ENCODE data around the gene CD177.
"Not testable (repeated sequence)": the region's sequence is repeated elsewhere in the genome, so short reads cannot be mapped to it uniquely, and the experiment has no call there.

CD177 gene

DNA sequence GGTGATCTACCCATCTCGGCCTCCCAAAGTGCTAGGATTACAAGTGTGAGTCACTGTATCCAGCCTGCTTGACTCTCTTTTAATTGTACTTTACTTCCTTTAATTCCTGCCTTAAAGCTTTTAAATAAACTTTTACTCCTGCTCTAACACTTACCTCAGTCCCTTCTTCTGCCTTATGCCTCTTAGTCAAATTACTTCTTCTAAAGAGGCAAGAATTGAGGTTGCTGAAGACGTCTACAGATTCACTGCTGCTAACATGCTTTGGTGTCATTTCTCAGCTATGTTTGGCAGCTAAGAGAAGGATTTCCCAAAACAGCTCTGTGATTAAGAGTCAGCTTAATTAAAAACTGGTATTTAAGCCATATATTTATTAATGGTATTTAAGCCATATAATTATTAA, 32.9 kb upstream of the CD177 start:
- H3K27ac ChIP-seq = no peak overlapping the region
- TF ChIP-seq ZFX (IDR thresholded peaks at IDR 0.05; ENCODE audit: borderline replicate concordance) = no peak

DNA sequence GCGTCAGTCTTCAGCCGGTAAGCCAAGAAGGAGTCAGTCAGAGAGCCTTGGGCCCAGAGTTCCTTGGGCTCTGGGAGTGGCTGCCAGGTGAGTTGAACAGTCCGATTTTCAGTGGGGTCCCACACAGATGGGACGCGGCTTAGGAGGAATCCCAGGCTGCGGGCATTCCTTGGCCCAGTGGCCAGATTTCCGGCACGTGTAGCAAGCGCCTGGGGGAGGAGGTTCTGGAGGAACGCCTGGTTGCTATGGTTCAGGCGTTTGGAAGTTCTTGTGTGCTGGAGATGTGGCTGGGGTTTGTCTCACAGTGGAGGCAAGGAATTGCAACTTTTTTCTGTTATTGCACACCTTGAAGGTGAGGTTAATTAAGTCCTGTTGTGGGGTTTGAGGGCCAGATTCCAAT, 26.7 kb upstream of the CD177 start:
- not testable (repeated sequence) for H3K27ac ChIP-seq

DNA sequence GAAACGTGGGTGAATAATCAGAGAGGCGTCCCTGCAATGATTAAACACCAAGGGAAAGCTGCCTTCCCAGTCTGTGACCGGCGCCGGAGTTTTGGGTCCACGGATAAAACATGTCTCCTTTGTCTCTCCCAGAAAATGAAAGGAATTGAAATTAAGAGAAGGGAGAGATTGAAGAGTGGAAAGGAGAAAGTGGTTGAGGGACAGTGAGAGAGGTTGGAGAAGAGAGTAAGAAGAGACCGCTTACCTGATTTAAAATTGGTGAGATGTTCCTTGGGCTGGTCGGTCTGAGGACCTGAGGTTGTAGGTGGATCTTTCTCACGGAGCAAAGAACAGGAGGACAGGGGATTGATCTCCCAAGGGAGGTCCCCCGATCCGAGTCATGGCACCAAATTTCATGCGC, 24.9 kb upstream of the CD177 start:
- not testable (repeated sequence) for H3K27ac ChIP-seq

DNA sequence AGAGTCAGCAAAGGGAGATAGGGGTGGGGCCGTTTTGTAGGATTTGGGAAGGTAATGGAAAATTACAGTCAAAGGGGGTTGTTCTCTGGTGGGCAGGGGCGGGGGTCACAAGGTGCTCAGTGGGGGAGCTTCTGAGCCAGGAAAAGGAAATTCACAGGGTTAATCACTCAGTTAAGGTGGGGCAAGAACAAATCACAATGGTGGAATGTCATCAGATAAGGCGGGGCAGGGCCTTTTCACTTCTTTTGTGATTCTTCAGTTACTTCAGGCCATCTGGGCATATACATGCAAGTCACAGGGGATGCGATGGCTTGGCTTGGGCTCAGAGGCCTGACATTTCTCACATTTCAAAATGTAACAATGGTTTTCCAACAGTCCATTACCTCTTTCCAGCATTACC, 24.4 kb upstream of the CD177 start:
- not testable (repeated sequence) for H3K27ac ChIP-seq

DNA sequence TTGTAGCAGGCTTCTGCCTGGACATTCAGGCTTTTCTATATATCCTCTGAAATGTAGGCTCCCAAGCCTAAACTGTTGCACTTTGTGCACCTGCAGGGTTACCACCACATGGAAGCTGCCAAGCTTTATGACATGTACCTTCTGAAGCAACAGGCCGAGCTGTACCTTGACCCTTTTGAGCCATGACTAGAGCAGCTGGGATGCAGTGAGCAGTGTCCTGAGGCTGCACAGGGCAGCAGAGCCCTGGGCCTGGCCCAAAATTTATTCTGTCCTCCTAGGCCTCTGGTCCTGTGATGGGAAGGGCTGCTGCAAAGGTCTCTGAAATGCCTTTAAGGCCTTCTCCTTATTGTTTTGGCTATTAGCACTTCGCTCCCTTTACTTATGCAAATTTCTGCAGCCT, 23.5 kb upstream of the CD177 start:
- TF ChIP-seq ZFX (IDR thresholded peaks at IDR 0.05; ENCODE audit: borderline replicate concordance) = no peak
- TF ChIP-seq, protein P1, sequence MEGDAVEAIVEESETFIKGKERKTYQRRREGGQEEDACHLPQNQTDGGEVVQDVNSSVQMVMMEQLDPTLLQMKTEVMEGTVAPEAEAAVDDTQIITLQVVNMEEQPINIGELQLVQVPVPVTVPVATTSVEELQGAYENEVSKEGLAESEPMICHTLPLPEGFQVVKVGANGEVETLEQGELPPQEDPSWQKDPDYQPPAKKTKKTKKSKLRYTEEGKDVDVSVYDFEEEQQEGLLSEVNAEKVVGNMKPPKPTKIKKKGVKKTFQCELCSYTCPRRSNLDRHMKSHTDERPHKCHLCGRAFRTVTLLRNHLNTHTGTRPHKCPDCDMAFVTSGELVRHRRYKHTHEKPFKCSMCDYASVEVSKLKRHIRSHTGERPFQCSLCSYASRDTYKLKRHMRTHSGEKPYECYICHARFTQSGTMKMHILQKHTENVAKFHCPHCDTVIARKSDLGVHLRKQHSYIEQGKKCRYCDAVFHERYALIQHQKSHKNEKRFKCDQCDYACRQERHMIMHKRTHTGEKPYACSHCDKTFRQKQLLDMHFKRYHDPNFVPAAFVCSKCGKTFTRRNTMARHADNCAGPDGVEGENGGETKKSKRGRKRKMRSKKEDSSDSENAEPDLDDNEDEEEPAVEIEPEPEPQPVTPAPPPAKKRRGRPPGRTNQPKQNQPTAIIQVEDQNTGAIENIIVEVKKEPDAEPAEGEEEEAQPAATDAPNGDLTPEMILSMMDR (IDR thresholded peaks at IDR 0.05) = no peak
- no peak overlapping the region for H3K27ac ChIP-seq

DNA sequence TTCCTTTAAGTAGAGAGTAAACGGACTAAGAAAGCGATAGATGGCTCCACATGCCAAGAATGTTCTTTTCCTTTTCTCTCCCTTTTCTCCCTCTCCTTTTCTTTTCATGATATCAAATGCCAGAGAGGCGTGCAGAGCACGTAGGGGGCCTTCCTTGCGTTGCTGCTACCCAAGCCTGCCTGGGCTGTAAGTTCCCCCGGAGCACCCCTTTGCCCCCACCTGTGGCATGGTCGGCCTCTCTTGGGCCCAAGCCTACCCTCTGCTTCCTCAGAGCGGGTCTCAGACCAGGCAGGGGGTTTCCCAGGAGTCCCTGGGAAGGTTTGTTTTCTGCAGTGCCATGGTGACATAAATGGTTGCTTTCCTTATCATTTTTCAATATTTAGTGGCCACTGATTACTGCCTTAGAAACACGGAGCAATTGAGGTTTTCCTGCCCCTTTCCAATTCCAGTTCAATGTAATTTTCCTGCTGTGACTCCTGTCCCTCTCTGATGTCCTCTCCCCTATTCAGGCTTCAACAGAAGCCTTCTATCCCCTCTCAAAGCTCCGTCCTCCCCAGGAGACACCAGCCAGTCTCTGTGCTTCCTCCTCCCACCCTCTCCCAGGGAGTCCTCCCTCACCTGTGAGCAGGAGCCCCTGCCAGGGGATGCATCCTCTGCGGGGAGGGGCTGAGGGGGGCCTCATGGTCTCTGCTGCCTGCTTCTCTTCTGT, 22.6 kb upstream of the CD177 start:
- no peak overlapping the region for H3K27ac ChIP-seq
- TF ChIP-seq, protein P1 (IDR thresholded peaks at IDR 0.05) = no peak
- TF ChIP-seq ZFX (IDR thresholded peaks at IDR 0.05; ENCODE audit: borderline replicate concordance) = no peak

DNA sequence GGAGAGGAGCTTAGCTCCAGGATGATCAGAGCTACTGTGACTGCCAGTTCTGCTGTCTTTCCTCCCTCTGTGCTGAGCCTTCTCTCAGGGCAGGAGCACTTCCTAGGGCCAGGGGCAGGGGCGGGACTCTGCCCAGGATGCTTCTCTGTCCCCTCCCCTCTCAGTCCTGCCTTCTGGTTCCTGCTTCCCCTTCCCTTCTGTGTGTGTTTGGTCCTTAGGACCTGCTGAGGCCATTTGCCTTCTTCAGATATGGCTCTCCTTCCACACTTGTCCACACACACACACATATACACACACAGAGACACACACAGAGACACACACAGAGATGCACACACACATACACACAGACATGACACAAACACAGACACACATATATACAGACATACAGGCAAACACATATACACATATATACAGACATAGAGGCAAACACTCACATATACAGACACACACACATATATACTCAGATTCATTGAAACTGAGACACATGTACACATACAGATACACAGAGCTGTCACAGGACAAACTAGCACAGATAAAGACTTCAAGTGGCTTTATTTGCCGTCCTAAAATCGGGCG, 22.0 kb upstream of the CD177 start:
- H3K27ac ChIP-seq = no peak overlapping the region
- TF ChIP-seq, protein P1 (IDR thresholded peaks at IDR 0.05) = no peak
- no peak for TF ChIP-seq ZFX (IDR thresholded peaks at IDR 0.05; ENCODE audit: borderline replicate concordance)

DNA sequence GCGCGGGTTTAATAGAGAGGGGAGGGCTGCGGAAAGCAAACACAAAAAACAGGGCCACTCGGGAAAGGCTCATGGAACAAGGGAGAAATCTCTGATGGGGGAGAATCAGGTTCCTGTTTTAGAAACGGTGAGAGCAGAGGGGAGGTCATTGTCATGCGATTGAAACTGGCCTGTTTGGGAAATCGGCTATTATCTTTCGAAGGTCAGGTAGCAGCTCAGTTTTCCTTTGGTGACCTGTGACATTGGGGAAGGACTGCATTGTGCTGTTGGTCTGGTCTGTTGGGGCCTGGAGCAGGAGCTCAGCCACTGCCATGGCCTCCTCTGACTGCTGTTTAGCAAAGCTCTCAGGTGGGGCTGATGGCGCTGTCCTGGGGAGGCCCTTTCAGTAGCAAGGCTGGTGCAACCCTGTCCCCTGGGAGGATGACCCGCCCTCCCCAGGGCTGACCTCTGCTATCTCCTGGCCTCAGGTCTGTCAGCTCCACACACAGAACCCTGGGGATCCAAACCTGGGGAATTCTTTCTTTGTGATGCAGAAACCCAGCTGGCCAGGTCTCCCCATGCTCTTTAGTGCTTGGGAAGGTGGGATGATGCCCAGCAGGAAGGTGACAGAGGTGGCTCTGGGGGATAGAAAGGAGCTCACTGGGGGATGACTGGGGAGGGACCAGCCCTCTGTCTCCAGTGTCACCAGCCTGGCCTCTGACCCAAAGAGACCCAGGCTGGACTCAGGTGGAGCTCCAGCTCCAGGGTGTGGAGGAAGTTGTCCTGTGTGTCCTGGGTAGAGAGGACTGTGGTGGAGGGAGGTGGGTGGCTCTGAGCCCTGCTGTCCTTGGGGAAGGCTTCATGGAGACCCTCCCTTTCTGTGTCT, 21.2 kb upstream of the CD177 start:
- TF ChIP-seq, protein P1 (IDR thresholded peaks at IDR 0.05) = no peak
- no peak for TF ChIP-seq ZFX (IDR thresholded peaks at IDR 0.05; ENCODE audit: borderline replicate concordance)
- no peak overlapping the region for H3K27ac ChIP-seq

DNA sequence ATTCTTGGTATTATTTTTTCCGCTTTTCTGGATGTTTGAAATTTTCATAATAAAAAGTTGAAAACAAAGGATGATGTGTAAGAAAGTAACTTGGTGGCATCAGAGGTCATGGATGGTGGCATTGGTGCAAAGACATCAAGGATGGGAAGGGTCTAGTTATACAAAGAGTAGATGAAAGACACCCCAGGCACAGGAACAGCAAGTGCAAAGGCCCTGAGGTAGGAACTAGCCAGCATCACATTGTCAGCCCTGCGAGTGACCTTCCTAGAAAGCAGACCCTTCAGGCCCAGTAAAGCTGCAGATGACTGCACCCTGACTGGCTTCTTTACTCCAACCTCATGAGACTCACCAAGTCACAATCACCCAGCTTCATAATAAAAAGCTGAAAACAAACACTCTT, 17.0 kb upstream of the CD177 start:
- not testable (repeated sequence) for H3K27ac ChIP-seq

DNA sequence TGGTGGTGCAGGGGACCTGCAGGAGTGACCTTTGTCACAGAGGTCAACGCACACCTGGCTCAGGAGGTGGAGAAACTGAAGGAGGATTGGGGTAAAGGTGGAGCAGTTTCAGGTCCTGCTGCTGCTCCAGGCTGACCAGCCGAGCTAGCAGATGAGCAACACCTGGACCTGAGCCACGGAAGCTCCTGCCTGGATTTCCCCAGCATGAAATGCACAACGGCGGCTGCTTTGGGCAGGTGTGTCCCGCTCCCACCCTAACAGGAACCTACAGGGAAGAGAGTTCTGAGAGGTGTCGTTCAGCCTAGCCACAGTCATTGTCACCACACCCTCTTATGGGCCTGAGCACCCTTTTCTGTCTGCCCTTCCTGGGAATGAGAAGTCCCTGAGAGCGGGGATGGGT, 15.7 kb upstream of the CD177 start:
- H3K27ac ChIP-seq = no peak overlapping the region
- TF ChIP-seq ZFX (IDR thresholded peaks at IDR 0.05; ENCODE audit: borderline replicate concordance) = no peak
- TF ChIP-seq, protein P1 (IDR thresholded peaks at IDR 0.05) = no peak

Data from 22Rv1 (cell line).